ENCODE results near the gene PUSL1.
A peak's percentile ranks its signal among the peaks of the same experiment; 100 is the strongest.

Gene PUSL1

GRCh38 chr1:1345384-1345783 lies 37.0 kb downstream of the PUSL1 start:
- H3K4me3 ChIP-seq (ENCODE audit: low read length in 2 of 2), result no peak overlapping the region

GRCh38 chr1:1345860-1346500 lies 37.6 kb downstream of the PUSL1 start:
- Histone ChIP-seq H3K4me1 (ENCODE audit: control insufficient read depth, insufficient read depth, low read length) (peaks cover 42% of the 10 kb centered on the region), H3K36me3 (ENCODE audit: control insufficient read depth in 2 of 2, insufficient read depth in 2 of 2, low read length in 2 of 2) (peaks cover 6 to 8% of the 10 kb centered on the region in 2 donors), H3K27ac (ENCODE audit: low read length) (no peak overlapping the region), H3K9ac (ENCODE audit: low read length in 2 of 2) (peak overlapping the region in 1 of 2 donors; percentile 47), H3K27me3 (ENCODE audit: control insufficient read depth in 1 of 2, insufficient read depth in 2 of 2, low read length in 2 of 2) (no peaks in the 10 kb centered on the region), H3K9me3 (ENCODE audit: control insufficient read depth in 2 of 2, low read length in 2 of 2) (no peaks in the 10 kb centered on the region), H3K4me3 (ENCODE audit: low read length in 2 of 2) (peak overlapping the region in 1 of 2 donors; percentile 29)

More at GRCh38 chr1:1345384-1345783, 37.0 kb downstream of the PUSL1 start:
- no peak overlapping the region for H3K27ac ChIP-seq (ENCODE audit: low read length)
- H3K9ac ChIP-seq (ENCODE audit: low read length in 2 of 2), result no peak overlapping the region
- H3K4me1 ChIP-seq (ENCODE audit: control insufficient read depth, insufficient read depth, low read length), result peaks cover 42% of the 10 kb centered on the region
- peaks cover 12 to 14% of the 10 kb centered on the region in 2 donors for H3K36me3 ChIP-seq (ENCODE audit: control insufficient read depth in 2 of 2, insufficient read depth in 2 of 2, low read length in 2 of 2)
- no peaks in the 10 kb centered on the region for H3K9me3 ChIP-seq (ENCODE audit: control insufficient read depth in 2 of 2, low read length in 2 of 2)
- H3K27me3 ChIP-seq (ENCODE audit: control insufficient read depth in 1 of 2, insufficient read depth in 2 of 2, low read length in 2 of 2), result no peaks in the 10 kb centered on the region

GRCh38 chr1:1346501-1346890 lies 38.1 kb downstream of the PUSL1 start:
- Histone ChIP-seq H3K4me3 (ENCODE audit: low read length in 2 of 2) (peak overlapping the region in 1 of 2 donors; percentile 29), H3K27ac (ENCODE audit: low read length) (no peak overlapping the region), H3K9me3 (ENCODE audit: control insufficient read depth in 2 of 2, low read length in 2 of 2) (no peaks in the 10 kb centered on the region), H3K36me3 (ENCODE audit: control insufficient read depth in 2 of 2, insufficient read depth in 2 of 2, low read length in 2 of 2) (peaks cover under 1 to 3% of the 10 kb centered on the region in 2 donors), H3K9ac (ENCODE audit: low read length in 2 of 2) (peak overlapping the region in 1 of 2 donors; percentile 47), H3K4me1 (ENCODE audit: control insufficient read depth, insufficient read depth, low read length) (peaks cover 43% of the 10 kb centered on the region), H3K27me3 (ENCODE audit: control insufficient read depth in 1 of 2, insufficient read depth in 2 of 2, low read length in 2 of 2) (no peaks in the 10 kb centered on the region)

- H3K9ac ChIP-seq (ENCODE audit: low read length in 2 of 2), result peak overlapping the region in 1 of 2 donors; percentile 72
- H3K4me3 ChIP-seq (ENCODE audit: low read length in 2 of 2), result peak overlapping the region in 1 of 2 donors; percentile 85
- no peak overlapping the region for H3K27ac ChIP-seq (ENCODE audit: low read length)
- H3K36me3 ChIP-seq (ENCODE audit: control insufficient read depth in 2 of 2, insufficient read depth in 2 of 2, low read length in 2 of 2), result no peaks in the 10 kb centered on the region
- no peaks in the 10 kb centered on the region for H3K27me3 ChIP-seq (ENCODE audit: control insufficient read depth in 1 of 2, insufficient read depth in 2 of 2, low read length in 2 of 2)
- H3K9me3 ChIP-seq (ENCODE audit: control insufficient read depth in 2 of 2, low read length in 2 of 2), result no peaks in the 10 kb centered on the region
- peaks cover 48% of the 10 kb centered on the region for H3K4me1 ChIP-seq (ENCODE audit: control insufficient read depth, insufficient read depth, low read length)
These were observed 38.7 kb downstream of the PUSL1 start for GRCh38 chr1:1347026-1347595.

GRCh38 chr1:1347663-1348419 lies 39.4 kb downstream of the PUSL1 start:
- Histone ChIP-seq H3K36me3 (ENCODE audit: control insufficient read depth in 2 of 2, insufficient read depth in 2 of 2, low read length in 2 of 2) (peaks cover 0 to 2% of the 10 kb centered on the region in 2 donors), H3K9ac (ENCODE audit: low read length in 2 of 2) (peak overlapping the region; percentile 72 to 77), H3K27me3 (ENCODE audit: control insufficient read depth in 1 of 2, insufficient read depth in 2 of 2, low read length in 2 of 2) (no peaks in the 10 kb centered on the region), H3K9me3 (ENCODE audit: control insufficient read depth in 2 of 2, low read length in 2 of 2) (no peaks in the 10 kb centered on the region), H3K4me3 (ENCODE audit: low read length in 2 of 2) (peak overlapping the region; percentile 81 to 85), H3K27ac (ENCODE audit: low read length) (peak overlapping the region; percentile 31), H3K4me1 (ENCODE audit: control insufficient read depth, insufficient read depth, low read length) (peaks cover 55% of the 10 kb centered on the region)

- peak overlapping the region; percentile 72 to 77 for H3K9ac ChIP-seq (ENCODE audit: low read length in 2 of 2)
- H3K36me3 ChIP-seq (ENCODE audit: control insufficient read depth in 2 of 2, insufficient read depth in 2 of 2, low read length in 2 of 2), result peaks cover 0 to 2% of the 10 kb centered on the region in 2 donors
- H3K4me1 ChIP-seq (ENCODE audit: control insufficient read depth, insufficient read depth, low read length), result peaks cover 63% of the 10 kb centered on the region
- no peaks in the 10 kb centered on the region for H3K9me3 ChIP-seq (ENCODE audit: control insufficient read depth in 2 of 2, low read length in 2 of 2)
- no peaks in the 10 kb centered on the region for H3K27me3 ChIP-seq (ENCODE audit: control insufficient read depth in 1 of 2, insufficient read depth in 2 of 2, low read length in 2 of 2)
- H3K4me3 ChIP-seq (ENCODE audit: low read length in 2 of 2), result peak overlapping the region; percentile 81 to 85
- peak overlapping the region; percentile 31 for H3K27ac ChIP-seq (ENCODE audit: low read length)
These were observed 40.2 kb downstream of the PUSL1 start for GRCh38 chr1:1348420-1349255.

- Histone ChIP-seq H3K4me3 (ENCODE audit: low read length in 2 of 2) (peak within 1 kb of the TSS; percentile 81 to 85), H3K9ac (ENCODE audit: low read length in 2 of 2) (peak within 1 kb of the TSS; percentile 72 to 77), H3K27ac (ENCODE audit: low read length) (peak within 1 kb of the TSS; percentile 46), H3K4me1 (ENCODE audit: control insufficient read depth, insufficient read depth, low read length) (peaks cover 64% of the 10 kb centered on the region), H3K27me3 (ENCODE audit: control insufficient read depth in 1 of 2, insufficient read depth in 2 of 2, low read length in 2 of 2) (no peaks in the 10 kb centered on the region), H3K36me3 (ENCODE audit: control insufficient read depth in 2 of 2, insufficient read depth in 2 of 2, low read length in 2 of 2) (peaks cover 0 to 2% of the 10 kb centered on the region in 2 donors), H3K9me3 (ENCODE audit: control insufficient read depth in 2 of 2, low read length in 2 of 2) (no peaks in the 10 kb centered on the region)
These were observed 41.0 kb downstream of the PUSL1 start, which contains the start of gene DVL1 for GRCh38 chr1:1349256-1350012. DVL1 (minus strand) TSS chr1:1349418; CDS start chr1:1349065, 353 bp downstream.

GRCh38 chr1:1351511-1352427 lies 43.4 kb downstream of the PUSL1 start:
- Histone ChIP-seq H3K27me3 (ENCODE audit: control insufficient read depth in 1 of 2, insufficient read depth in 2 of 2, low read length in 2 of 2) (no peaks in the 10 kb centered on the region), H3K9me3 (ENCODE audit: control insufficient read depth in 2 of 2, low read length in 2 of 2) (no peaks in the 10 kb centered on the region), H3K9ac (ENCODE audit: low read length in 2 of 2) (peak overlapping the region in 1 of 2 donors; percentile 13), H3K36me3 (ENCODE audit: control insufficient read depth in 2 of 2, insufficient read depth in 2 of 2, low read length in 2 of 2) (peaks cover 0 to 2% of the 10 kb centered on the region in 2 donors), H3K4me1 (ENCODE audit: control insufficient read depth, insufficient read depth, low read length) (peaks cover 58% of the 10 kb centered on the region), H3K4me3 (ENCODE audit: low read length in 2 of 2) (peak overlapping the region in 1 of 2 donors; percentile 44), H3K27ac (ENCODE audit: low read length) (peak overlapping the region; percentile 37)

- H3K9ac ChIP-seq (ENCODE audit: low read length in 2 of 2), result no peak overlapping the region
- H3K4me3 ChIP-seq (ENCODE audit: low read length in 2 of 2), result peak overlapping the region in 1 of 2 donors; percentile 35
- no peaks in the 10 kb centered on the region for H3K27me3 ChIP-seq (ENCODE audit: control insufficient read depth in 1 of 2, insufficient read depth in 2 of 2, low read length in 2 of 2)
- H3K4me1 ChIP-seq (ENCODE audit: control insufficient read depth, insufficient read depth, low read length), result peaks cover 52% of the 10 kb centered on the region
- H3K27ac ChIP-seq (ENCODE audit: low read length), result peak overlapping the region; percentile 18
- H3K9me3 ChIP-seq (ENCODE audit: control insufficient read depth in 2 of 2, low read length in 2 of 2), result no peaks in the 10 kb centered on the region
- H3K36me3 ChIP-seq (ENCODE audit: control insufficient read depth in 2 of 2, insufficient read depth in 2 of 2, low read length in 2 of 2), result peaks cover 0 to 2% of the 10 kb centered on the region in 2 donors
These were observed 44.5 kb downstream of the PUSL1 start for GRCh38 chr1:1352786-1353388.
